Panc1 (cell line): ENCODE data around the gene PRICKLE3. TPM values are rescaled to one million over a fixed set of nuclear protein-coding genes. Genes with fewer than 3 reads are reported as not detected.

Experiments used
- ATAC-seq: fragments of 200-7000 bp; cut with Tn5 transposase; 2 replicates; pipeline ENCODE4 v1.9.1; 2020; ENCODE audit warnings: mild to moderate bottlenecking, moderate library complexity
- BruUV-seq: library from RNA; stranded (reverse); fragments of 400-500 nt; replicated peaks from 2 replicates; lab custom pipeline; 2021; lab: Mats Ljungman, UMichigan
- CTCF ChIA-PET: fragments of 300-600 bp; sonication (Branson Sonifier 250); formaldehyde crosslinking; loops from one replicate; lab custom pipeline; 2022; ENCODE audit warnings: antibody characterized with exemption; lab: Charles Lee
- POLR2A ChIA-PET: fragments of 300-600 bp; sonication (Branson Sonifier 250); formaldehyde crosslinking; loops from one replicate; lab custom pipeline; 2022; ENCODE audit warnings: antibody characterized with exemption; lab: Charles Lee
- DNase-seq: peaks from one replicate; pipeline ENCODE4 v3.0.0-alpha.2; 2010; ENCODE audit warnings: low read depth, low spot score
- H3K27ac ChIP-seq: 2 replicates; pipeline ENCODE4 v1.5.1; 2011; ENCODE audit warnings: mild to moderate bottlenecking, low read length, inconsistent platforms
- H3K27me3 ChIP-seq: fragments of 200-500 bp; sonication (Bioruptor generic); 2 replicates; pipeline ENCODE4 v1.6.0; 2014; ENCODE audit warnings: low read length, inconsistent platforms; ENCODE audit not compliant: control insufficient read depth, insufficient read depth
- H3K36me3 ChIP-seq: fragments of 200-500 bp; sonication (Bioruptor generic); 2 replicates; pipeline ENCODE4 v1.5.1; 2014; ENCODE audit warnings: inconsistent platforms, mild to moderate bottlenecking, low read length, moderate library complexity; ENCODE audit not compliant: control insufficient read depth, insufficient read depth
- H3K4me1 ChIP-seq: 2 replicates; pipeline ENCODE4 v1.5.1; 2011; ENCODE audit warnings: inconsistent platforms, mild to moderate bottlenecking, low read length, moderate library complexity; ENCODE audit not compliant: control insufficient read depth, insufficient read depth
- H3K4me3 ChIP-seq, 2 experiments: 2 replicates each; pipeline ENCODE4 v1.5.1; 2011 to 2012; ENCODE audit warnings: low read depth in 2 of 2, low read length in 2 of 2, mild to moderate bottlenecking in 2 of 2, inconsistent platforms in 1 of 2, moderate library complexity in 1 of 2
- H3K9me3 ChIP-seq: fragments of 200-500 bp; sonication (Bioruptor generic); 2 replicates; pipeline ENCODE4 v1.5.1; 2014; ENCODE audit warnings: low read depth, mild to moderate bottlenecking, inconsistent platforms, low read length, moderate library complexity; ENCODE audit not compliant: control insufficient read depth, insufficient read depth
- CTCF ChIP-seq: fragments of 450-650 bp; IDR thresholded peaks from 2 replicates; pipeline ENCODE4 v1.5.1; 2017; ENCODE audit warnings: mild to moderate bottlenecking
- POLR2AphosphoS5 ChIP-seq: IDR thresholded peaks from 2 replicates; pipeline ENCODE4 v1.6.1; 2012; ENCODE audit warnings: mild to moderate bottlenecking, low read depth, low read length, moderate library complexity
- REST ChIP-seq, 2 experiments: IDR thresholded peaks; 2 replicates each; pipeline ENCODE4 v1.6.1; 2011 to 2012; ENCODE audit warnings: low read depth in 2 of 2, control low read depth in 1 of 2, low read length in 1 of 2, mild to moderate bottlenecking in 1 of 2, moderate library complexity in 1 of 2; ENCODE audit not compliant: insufficient read depth in 1 of 2
- SIN3A ChIP-seq: IDR thresholded peaks from 2 replicates; pipeline ENCODE4 v1.6.1; 2012; ENCODE audit warnings: low read depth, mild to moderate bottlenecking, low read length, moderate library complexity, borderline replicate concordance; ENCODE audit not compliant: insufficient read depth
- TCF7L2 ChIP-seq: IDR thresholded peaks from 2 replicates; pipeline ENCODE4 v1.6.1; 2011; ENCODE audit warnings: mild to moderate bottlenecking, low read depth, low read length, inconsistent platforms
- in situ Hi-C: cut with HindIII; loops from 2 replicates; pipeline ENCODE4 v1.10.0; 2016; ENCODE audit warnings: low sequenced_read_pairs, low pct_unique_long_range_greater_than_20kb
- intact Hi-C: fragments of 100-400 bp; cut with micrococcal nuclease; formaldehyde crosslinking; loops from one replicate; pipeline ENCODE4 v1.10.0; 2022; ENCODE audit not compliant: unreplicated experiment
- total RNA-seq: library from RNA; stranded (reverse); gene quantifications from one replicate; pipeline ENCODE4 v1.2.1, GENCODE V29; 2021; ENCODE audit not compliant: unreplicated experiment

Gene PRICKLE3
- total RNA-seq, 1 experiment from 2014 or later, result 40.1 TPM

DNA sequence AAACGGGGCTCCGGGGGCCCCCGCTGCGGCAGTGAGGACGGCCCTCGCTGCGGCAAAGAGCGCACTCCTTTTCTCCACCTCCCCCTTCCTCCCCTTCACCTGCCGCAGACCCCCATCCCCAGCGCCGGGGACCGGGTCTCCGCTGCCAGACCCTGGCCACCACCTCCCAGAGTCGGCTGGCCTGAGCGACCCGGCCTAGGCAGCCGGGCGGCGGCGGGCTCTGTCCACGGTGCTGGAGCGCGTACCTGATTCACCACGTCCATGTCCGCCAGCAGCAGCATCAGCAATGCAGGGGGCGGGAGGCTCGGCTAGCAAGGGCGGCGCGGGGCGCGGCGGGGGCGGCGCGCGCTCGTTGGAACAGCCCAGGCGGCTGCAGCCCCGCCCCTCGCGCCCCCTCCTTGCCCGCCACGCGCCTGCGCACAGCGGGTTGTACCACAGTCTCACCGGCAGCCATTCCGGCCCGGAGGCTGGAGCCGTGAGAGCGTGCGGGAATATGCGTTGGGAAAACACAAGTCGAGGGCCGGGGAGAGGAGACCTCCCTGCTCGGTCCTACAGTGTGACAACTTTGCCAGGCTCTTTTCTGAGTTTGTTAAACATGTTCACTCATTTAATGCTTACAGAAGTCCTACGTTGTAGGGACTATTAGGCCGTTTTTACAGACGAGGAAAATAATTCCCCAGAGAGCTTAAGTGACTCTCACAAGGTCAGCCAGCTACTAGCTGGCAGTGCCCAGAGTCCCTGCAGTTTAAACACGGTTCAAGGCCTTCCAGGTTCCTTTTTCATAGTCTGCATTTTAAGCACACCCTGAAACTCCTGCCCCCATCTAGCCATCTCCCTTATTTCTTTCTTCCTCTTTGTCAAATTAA is 14.0 kb upstream of the PRICKLE3 start, which contains the start of gene SYP:
SYP (minus strand) TSS at position 288 of the 866 bp plus-strand sequence; CDS start at position 281, 7 bp downstream.
- POLR2A ChIA-PET, result interaction anchor here (0.6 to 1.1 kb wide), 2 partner anchors 8 to 10 kb away, joined by 3 to 4 read pairs; no protein-coding TSS in a partner anchor
- in situ Hi-C loops, result no loop called here
- H3K36me3 ChIP-seq, result no peaks in the 10 kb centered on the region
- ATAC-seq, result peak; percentile 94
- H3K9me3 ChIP-seq, result no peaks in the 10 kb centered on the region
- no TSS peak for BruUV-seq
- no peaks in the 10 kb centered on the region for H3K27me3 ChIP-seq
- H3K27ac ChIP-seq, result peak within 1 kb of the TSS; percentile 86
- peak; percentile 93 to 98 for TF ChIP-seq REST (IDR thresholded peaks at IDR 0.05; ENCODE audit: insufficient read depth in 1 of 2, low read depth in 2 of 2, low read length in 1 of 2)
- no peak; the same call in 1 of the 2 replicates for TF ChIP-seq SIN3A
- TF ChIP-seq CTCF, result no peak
- TF ChIP-seq TCF7L2, result no peak
- peak; percentile 91 for TF ChIP-seq POLR2AphosphoS5
- peak within 1 kb of the TSS; percentile 53 to 59 for H3K4me3 ChIP-seq
- DNase-seq, result no peak
- peaks cover 7% of the 10 kb centered on the region; the same call in 1 of the 2 replicates for H3K4me1 ChIP-seq
- CTCF ChIA-PET, result no interaction called here
- intact Hi-C loops, result no loop called here

DNA sequence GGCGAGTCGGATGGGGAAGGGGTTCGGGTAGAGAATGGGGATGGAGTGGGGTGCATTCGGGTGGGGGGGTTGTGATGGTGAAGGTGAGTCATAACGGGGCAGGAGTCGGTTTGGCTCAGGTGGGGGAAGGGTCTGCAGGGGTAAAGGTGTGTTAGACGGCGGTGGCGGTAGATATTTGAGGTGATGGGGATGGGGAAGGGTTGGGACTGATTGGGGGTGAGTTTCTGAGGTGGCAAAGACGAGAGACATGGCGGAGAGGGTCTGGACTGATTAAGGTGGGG is 13.1 kb upstream of the PRICKLE3 start:
- no peak for DNase-seq
- no peaks in the 10 kb centered on the region for H3K36me3 ChIP-seq
- H3K9me3 ChIP-seq, result no peaks in the 10 kb centered on the region
- peaks cover 7% of the 10 kb centered on the region; the same call in 1 of the 2 replicates for H3K4me1 ChIP-seq
- no TSS peak for BruUV-seq
- no peak for ATAC-seq
- H3K27me3 ChIP-seq, result no peaks in the 10 kb centered on the region
- no peak overlapping the region for H3K27ac ChIP-seq
- intact Hi-C loops (no loop called here), in situ Hi-C loops (no loop called here)
- no peak for TF ChIP-seq TCF7L2
- no peak for TF ChIP-seq REST (IDR thresholded peaks at IDR 0.05; ENCODE audit: insufficient read depth in 1 of 2, low read depth in 2 of 2, low read length in 1 of 2)
- no peak for TF ChIP-seq SIN3A
- no peak for TF ChIP-seq CTCF
- no peak for TF ChIP-seq POLR2AphosphoS5
- H3K4me3 ChIP-seq, result peak overlapping the region; percentile 50 to 53; a peak in 3 of 4 replicates
- CTCF ChIA-PET, result no interaction called here
- POLR2A ChIA-PET, result no interaction called here
